HepG2 (cell line): ENCODE results near the gene IQCE. TPM values are rescaled to one million over a fixed set of nuclear protein-coding genes. Genes with fewer than 3 reads are reported as not detected.

Experiments
- DZIP1 ChIP-seq: sonication (generic); formaldehyde crosslinking; IDR thresholded peaks from 2 replicates; pipeline ENCODE4 v1.5.0; 2020; ENCODE audit warnings: mild to moderate bottlenecking, missing genetic modification reagents
- HNF4A ChIP-seq: sonication (generic); formaldehyde crosslinking; IDR thresholded peaks from 2 replicates; pipeline ENCODE4 v1.4.0; 2020; ENCODE audit warnings: missing genetic modification reagents
- IKZF4 ChIP-seq: sonication (generic); formaldehyde crosslinking; IDR thresholded peaks from 2 replicates; pipeline ENCODE4 v1.5.1; 2020; ENCODE audit warnings: borderline replicate concordance, mild to moderate bottlenecking, low read depth, missing genetic modification reagents; ENCODE audit errors: not compliant biosample characterization
- IRF2 ChIP-seq: IDR thresholded peaks from 2 replicates; pipeline ENCODE4 v1.6.1; 2018; ENCODE audit warnings: missing genetic modification reagents, missing compliant biosample characterization
- KMT2B ChIP-seq: IDR thresholded peaks from 2 replicates; pipeline ENCODE4 v1.6.1; 2016; ENCODE audit warnings: missing genetic modification reagents, missing compliant biosample characterization
- MIER2 ChIP-seq: IDR thresholded peaks from 2 replicates; pipeline ENCODE4 v1.6.1; 2016; ENCODE audit warnings: missing biosample characterization, missing genetic modification reagents
- PCBP1 ChIP-seq: fragments of 200-400 bp; formaldehyde crosslinking; IDR thresholded peaks from 2 replicates; pipeline ENCODE4 v1.6.1; 2017; ENCODE audit warnings: mild to moderate bottlenecking, low read depth, low read length, borderline replicate concordance
- POLR2A ChIP-seq, 2 experiments: IDR thresholded peaks; 2 replicates each; pipeline ENCODE4 v1.6.1; 2011; ENCODE audit warnings: low read depth in 2 of 2, low read length in 2 of 2, mild to moderate bottlenecking in 1 of 2, moderate library complexity in 1 of 2; ENCODE audit not compliant: insufficient read depth in 1 of 2
- PTBP1 ChIP-seq: fragments of 200-400 bp; formaldehyde crosslinking; IDR thresholded peaks from 2 replicates; pipeline ENCODE4 v1.6.1; 2018; ENCODE audit warnings: low read length, low read depth; ENCODE audit not compliant: poor library complexity, severe bottlenecking
- SP1 ChIP-seq, 2 experiments: fragments of 450-650 bp in 1 of 2; sonication (generic) in 1 of 2; formaldehyde crosslinking in 1 of 2; IDR thresholded peaks; 2 replicates each; pipeline versions ENCODE4 v1.4.0 to v1.6.1; 2016 to 2020; ENCODE audit warnings: missing genetic modification reagents in 1 of 2
- ZBTB2 ChIP-seq: sonication (generic); formaldehyde crosslinking; IDR thresholded peaks from 2 replicates; pipeline ENCODE4 v1.8.0; 2022; ENCODE audit warnings: low read depth, missing genetic modification reagents
- ZBTB37 ChIP-seq: sonication (generic); formaldehyde crosslinking; IDR thresholded peaks from 2 replicates; pipeline ENCODE4 v1.4.0; 2020; ENCODE audit warnings: mild to moderate bottlenecking, missing genetic modification reagents
- ZNF510 ChIP-seq: sonication (generic); formaldehyde crosslinking; IDR thresholded peaks from 2 replicates; pipeline ENCODE4 v1.4.0; 2020; ENCODE audit warnings: low read depth, mild to moderate bottlenecking, missing genetic modification reagents
- ZNF616 ChIP-seq: sonication (generic); formaldehyde crosslinking; IDR thresholded peaks from 2 replicates; pipeline ENCODE4 v1.5.0; 2020; ENCODE audit warnings: low read depth, mild to moderate bottlenecking, missing genetic modification reagents
- ZNF788 ChIP-seq: sonication (generic); formaldehyde crosslinking; IDR thresholded peaks from 2 replicates; pipeline ENCODE4 v1.5.0; 2020; ENCODE audit warnings: mild to moderate bottlenecking, missing genetic modification reagents, borderline replicate concordance
- polyA plus RNA-seq, 8 experiments: library from polyadenylated mRNA; depleted of rRNA in 3 of 8; stranded (reverse) in 7 of 8; unstranded in 1 of 8; fragments of >200 nt; fragmentation: Illumina TruSeq in 4 of 8; extraction: Trizol in 4 of 8; gene quantifications; 2 replicates each; pipeline versions ENCODE4 v1.2.1 to v1.2.3, GENCODE V29; 2011 to 2016; ENCODE audit warnings: low read depth in 4 of 8, missing spikeins in 1 of 8, mixed read lengths in 1 of 8; ENCODE audit not compliant: insufficient read depth in 1 of 8
- total RNA-seq, 5 experiments: library from RNA; depleted of rRNA; stranded (reverse); fragments of >200 nt; fragmentation: Illumina TruSeq; extraction: Trizol; gene quantifications; 2 replicates each; pipeline ENCODE4 v1.2.3, GENCODE V29; 2016; ENCODE audit warnings: low read depth in 1 of 5
- TF ChIP-seq, protein P1 (sequence below): sonication (generic); formaldehyde crosslinking; IDR thresholded peaks from 2 replicates; pipeline ENCODE4 v1.5.0; 2020; ENCODE audit warnings: mild to moderate bottlenecking, low read depth, missing genetic modification reagents, borderline replicate concordance
- TF ChIP-seq, protein P2 (sequence below): sonication (generic); formaldehyde crosslinking; IDR thresholded peaks from 2 replicates; pipeline ENCODE4 v1.8.0; 2022; ENCODE audit warnings: mild to moderate bottlenecking, missing genetic modification reagents; ENCODE audit not compliant: insufficient replicate concordance
- TF ChIP-seq, protein P3 (sequence below): sonication (generic); formaldehyde crosslinking; IDR thresholded peaks from 2 replicates; pipeline ENCODE4 v1.4.0; 2020; ENCODE audit warnings: missing genetic modification reagents

IQCE gene
- total and polyA plus RNA-seq, 2 of the 13 experiments (the other 11 are each of a cell fraction or from before 2014, with no cell fraction given): 1.5 to 2.5 TPM

- TF ChIP-seq DZIP1 (CRISPR knock-in tag): no peak
- no peak for TF ChIP-seq IKZF4 (CRISPR knock-in tag)
- peak; percentile 81; the same call in 1 of the 2 replicates for TF ChIP-seq ZNF788 (CRISPR knock-in tag)
- peak; percentile 64; the same call in 1 of the 2 replicates for TF ChIP-seq ZBTB2 (CRISPR knock-in tag)
- peak; percentile 54; the same call in 1 of the 2 replicates for TF ChIP-seq IRF2 (CRISPR knock-in tag)
- TF ChIP-seq ZBTB37 (CRISPR knock-in tag): 0 out of 2 replicates have a peak, but pooled peaks have one; percentile 62
- TF ChIP-seq PTBP1: no peak
- TF ChIP-seq, protein P1, sequence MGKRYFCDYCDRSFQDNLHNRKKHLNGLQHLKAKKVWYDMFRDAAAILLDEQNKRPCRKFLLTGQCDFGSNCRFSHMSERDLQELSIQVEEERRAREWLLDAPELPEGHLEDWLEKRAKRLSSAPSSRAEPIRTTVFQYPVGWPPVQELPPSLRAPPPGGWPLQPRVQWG (CRISPR knock-in tag): no peak
- no peak for TF ChIP-seq MIER2 (CRISPR knock-in tag)
- no peak for TF ChIP-seq KMT2B (CRISPR knock-in tag)
- TF ChIP-seq SP1 (IDR thresholded peaks at IDR 0.05): no peak
- TF ChIP-seq SP1 (CRISPR knock-in tag; IDR thresholded peaks at IDR 0.05): 0 out of 2 replicates have a peak, but pooled peaks have one; percentile 10
- no peak for TF ChIP-seq PCBP1
- TF ChIP-seq HNF4A: peak; percentile 32
- TF ChIP-seq POLR2A (IDR thresholded peaks at IDR 0.05; ENCODE audit: insufficient read depth in 1 of 2, low read depth in 2 of 2, low read length in 2 of 2): peak in 1 of 2 experiments; percentile 39; a peak in 1 of 4 replicates
- TF ChIP-seq, protein P2, sequence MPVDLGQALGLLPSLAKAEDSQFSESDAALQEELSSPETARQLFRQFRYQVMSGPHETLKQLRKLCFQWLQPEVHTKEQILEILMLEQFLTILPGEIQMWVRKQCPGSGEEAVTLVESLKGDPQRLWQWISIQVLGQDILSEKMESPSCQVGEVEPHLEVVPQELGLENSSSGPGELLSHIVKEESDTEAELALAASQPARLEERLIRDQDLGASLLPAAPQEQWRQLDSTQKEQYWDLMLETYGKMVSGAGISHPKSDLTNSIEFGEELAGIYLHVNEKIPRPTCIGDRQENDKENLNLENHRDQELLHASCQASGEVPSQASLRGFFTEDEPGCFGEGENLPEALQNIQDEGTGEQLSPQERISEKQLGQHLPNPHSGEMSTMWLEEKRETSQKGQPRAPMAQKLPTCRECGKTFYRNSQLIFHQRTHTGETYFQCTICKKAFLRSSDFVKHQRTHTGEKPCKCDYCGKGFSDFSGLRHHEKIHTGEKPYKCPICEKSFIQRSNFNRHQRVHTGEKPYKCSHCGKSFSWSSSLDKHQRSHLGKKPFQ (CRISPR knock-in tag): no peak
- no peak for TF ChIP-seq ZNF510 (CRISPR knock-in tag)
- TF ChIP-seq, protein P3, sequence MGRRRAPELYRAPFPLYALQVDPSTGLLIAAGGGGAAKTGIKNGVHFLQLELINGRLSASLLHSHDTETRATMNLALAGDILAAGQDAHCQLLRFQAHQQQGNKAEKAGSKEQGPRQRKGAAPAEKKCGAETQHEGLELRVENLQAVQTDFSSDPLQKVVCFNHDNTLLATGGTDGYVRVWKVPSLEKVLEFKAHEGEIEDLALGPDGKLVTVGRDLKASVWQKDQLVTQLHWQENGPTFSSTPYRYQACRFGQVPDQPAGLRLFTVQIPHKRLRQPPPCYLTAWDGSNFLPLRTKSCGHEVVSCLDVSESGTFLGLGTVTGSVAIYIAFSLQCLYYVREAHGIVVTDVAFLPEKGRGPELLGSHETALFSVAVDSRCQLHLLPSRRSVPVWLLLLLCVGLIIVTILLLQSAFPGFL (CRISPR knock-in tag): no peak
- no peak for TF ChIP-seq ZNF616 (CRISPR knock-in tag)
Observed at GRCh38 chr7:2641406-2642393, 82.9 kb downstream of the IQCE start (continued).
